WERI-Rb-1 (cell line): ENCODE measurements around the gene BRD3OS.
"Not testable (repeated sequence)": the region's sequence is repeated elsewhere in the genome, so short reads cannot be mapped to it uniquely, and the experiment has no call there.

Source experiments
- DNase-seq: peaks from one replicate; pipeline ENCODE4 v3.0.0-alpha.2; 2020
- H3K27ac ChIP-seq: fragments of 250-450 bp; sonication (Bioruptor Pico); 2 replicates; pipeline ENCODE4 v1.5.1; 2020; ENCODE audit warnings: mild to moderate bottlenecking, moderate library complexity
- H3K27me3 ChIP-seq: fragments of 250-450 bp; sonication (Bioruptor Pico); 2 replicates; pipeline ENCODE4 v1.5.1; 2021; ENCODE audit warnings: mild to moderate bottlenecking, low read depth, moderate library complexity; ENCODE audit not compliant: insufficient read depth, severe bottlenecking
- H3K36me3 ChIP-seq: fragments of 250-450 bp; sonication (Bioruptor Pico); 2 replicates; pipeline ENCODE4 v1.5.1; 2020; ENCODE audit warnings: mild to moderate bottlenecking, moderate library complexity
- H3K4me3 ChIP-seq: 2 replicates; pipeline ENCODE4 v1.5.1; 2011; ENCODE audit warnings: low read depth, mild to moderate bottlenecking, control low read depth, low read length
- H3K9me3 ChIP-seq: fragments of 250-450 bp; sonication (Bioruptor Pico); 2 replicates; pipeline ENCODE4 v1.5.1; 2021; ENCODE audit warnings: mild to moderate bottlenecking, moderate library complexity; ENCODE audit not compliant: severe bottlenecking
- CTCF ChIP-seq: IDR thresholded peaks from 2 replicates; pipeline ENCODE4 v1.5.1; 2011; ENCODE audit warnings: low read depth, mild to moderate bottlenecking, control low read depth, inconsistent platforms, low read length

The BRD3OS gene

GRCh38 chr9:134073500-134073899 is 48.2 kb downstream of the BRD3OS start:
- H3K9me3 ChIP-seq, result peaks cover 6% of the 10 kb centered on the region
- no peak for TF ChIP-seq CTCF
- H3K36me3 ChIP-seq, result no peaks in the 10 kb centered on the region
- H3K27me3 ChIP-seq, result no peaks in the 10 kb centered on the region
- no peak overlapping the region for H3K27ac ChIP-seq
- DNase-seq, result no peak
- H3K4me3 ChIP-seq, result no peak overlapping the region

- H3K27me3 ChIP-seq, result not testable (repeated sequence)
Measured at GRCh38 chr9:134075689-134076088, 50.4 kb downstream of the BRD3OS start.

GRCh38 chr9:134076644-134077043 is 51.4 kb downstream of the BRD3OS start:
- no peak for DNase-seq
- Histone ChIP-seq H3K27me3 (no peaks in the 10 kb centered on the region), H3K27ac (no peak overlapping the region), H3K36me3 (no peaks in the 10 kb centered on the region), H3K9me3 (peaks cover 6% of the 10 kb centered on the region), H3K4me3 (no peak overlapping the region)
- no peak for TF ChIP-seq CTCF

More at GRCh38 chr9:134075689-134076088, 50.4 kb downstream of the BRD3OS start:
- H3K9me3 ChIP-seq, H3K4me3 ChIP-seq, H3K36me3 ChIP-seq, DNase-seq, H3K27ac ChIP-seq: not testable (repeated sequence)
